ENCODE results near the gene CCDC172.

DNA sequence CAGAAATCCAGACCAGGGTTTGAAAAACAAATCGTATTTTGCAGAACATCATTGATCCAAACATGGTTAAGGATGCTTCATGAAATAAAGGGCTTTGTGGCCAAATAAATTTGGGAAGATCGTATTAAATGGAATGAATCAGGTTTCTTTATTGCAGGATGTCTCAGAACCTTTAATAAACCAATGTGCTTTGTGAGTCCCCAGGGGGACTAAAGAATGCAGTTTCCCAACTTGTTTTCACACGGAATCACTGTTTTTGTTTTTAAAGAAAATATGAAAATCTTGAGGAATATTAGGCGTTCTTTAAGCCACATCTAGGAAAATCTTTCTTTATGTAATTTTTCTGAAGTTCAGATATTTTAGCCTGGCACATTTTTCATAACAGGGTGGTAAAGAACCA is 16.8 kb upstream of the CCDC172 start:
- TF ChIP-seq, protein P1, sequence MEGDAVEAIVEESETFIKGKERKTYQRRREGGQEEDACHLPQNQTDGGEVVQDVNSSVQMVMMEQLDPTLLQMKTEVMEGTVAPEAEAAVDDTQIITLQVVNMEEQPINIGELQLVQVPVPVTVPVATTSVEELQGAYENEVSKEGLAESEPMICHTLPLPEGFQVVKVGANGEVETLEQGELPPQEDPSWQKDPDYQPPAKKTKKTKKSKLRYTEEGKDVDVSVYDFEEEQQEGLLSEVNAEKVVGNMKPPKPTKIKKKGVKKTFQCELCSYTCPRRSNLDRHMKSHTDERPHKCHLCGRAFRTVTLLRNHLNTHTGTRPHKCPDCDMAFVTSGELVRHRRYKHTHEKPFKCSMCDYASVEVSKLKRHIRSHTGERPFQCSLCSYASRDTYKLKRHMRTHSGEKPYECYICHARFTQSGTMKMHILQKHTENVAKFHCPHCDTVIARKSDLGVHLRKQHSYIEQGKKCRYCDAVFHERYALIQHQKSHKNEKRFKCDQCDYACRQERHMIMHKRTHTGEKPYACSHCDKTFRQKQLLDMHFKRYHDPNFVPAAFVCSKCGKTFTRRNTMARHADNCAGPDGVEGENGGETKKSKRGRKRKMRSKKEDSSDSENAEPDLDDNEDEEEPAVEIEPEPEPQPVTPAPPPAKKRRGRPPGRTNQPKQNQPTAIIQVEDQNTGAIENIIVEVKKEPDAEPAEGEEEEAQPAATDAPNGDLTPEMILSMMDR (conservative IDR thresholded peaks at IDR 0.05; ENCODE audit: low read length): no peak
- no peak for TF ChIP-seq EZH2phosphoT487 (IDR thresholded peaks at IDR 0.05; ENCODE audit: borderline replicate concordance)
